Vein endothelial cell (primary cell): ENCODE measurements around the gene RREB1. TPM values are rescaled to one million over a fixed set of nuclear protein-coding genes. Genes with fewer than 3 reads are reported as not detected.

Experiments
- small RNA-seq: library from RNA; depleted of rRNA; stranded (forward); fragments of <200 nt; gene quantifications from one replicate; pipeline ENCODE3, GENCODE V24; 2012
- total RNA-seq: library from RNA; depleted of rRNA; stranded (reverse); fragments of >200 nt; gene quantifications from 2 replicates; pipeline ENCODE4 v1.2.3, GENCODE V29; 2012

The RREB1 gene, protein sequence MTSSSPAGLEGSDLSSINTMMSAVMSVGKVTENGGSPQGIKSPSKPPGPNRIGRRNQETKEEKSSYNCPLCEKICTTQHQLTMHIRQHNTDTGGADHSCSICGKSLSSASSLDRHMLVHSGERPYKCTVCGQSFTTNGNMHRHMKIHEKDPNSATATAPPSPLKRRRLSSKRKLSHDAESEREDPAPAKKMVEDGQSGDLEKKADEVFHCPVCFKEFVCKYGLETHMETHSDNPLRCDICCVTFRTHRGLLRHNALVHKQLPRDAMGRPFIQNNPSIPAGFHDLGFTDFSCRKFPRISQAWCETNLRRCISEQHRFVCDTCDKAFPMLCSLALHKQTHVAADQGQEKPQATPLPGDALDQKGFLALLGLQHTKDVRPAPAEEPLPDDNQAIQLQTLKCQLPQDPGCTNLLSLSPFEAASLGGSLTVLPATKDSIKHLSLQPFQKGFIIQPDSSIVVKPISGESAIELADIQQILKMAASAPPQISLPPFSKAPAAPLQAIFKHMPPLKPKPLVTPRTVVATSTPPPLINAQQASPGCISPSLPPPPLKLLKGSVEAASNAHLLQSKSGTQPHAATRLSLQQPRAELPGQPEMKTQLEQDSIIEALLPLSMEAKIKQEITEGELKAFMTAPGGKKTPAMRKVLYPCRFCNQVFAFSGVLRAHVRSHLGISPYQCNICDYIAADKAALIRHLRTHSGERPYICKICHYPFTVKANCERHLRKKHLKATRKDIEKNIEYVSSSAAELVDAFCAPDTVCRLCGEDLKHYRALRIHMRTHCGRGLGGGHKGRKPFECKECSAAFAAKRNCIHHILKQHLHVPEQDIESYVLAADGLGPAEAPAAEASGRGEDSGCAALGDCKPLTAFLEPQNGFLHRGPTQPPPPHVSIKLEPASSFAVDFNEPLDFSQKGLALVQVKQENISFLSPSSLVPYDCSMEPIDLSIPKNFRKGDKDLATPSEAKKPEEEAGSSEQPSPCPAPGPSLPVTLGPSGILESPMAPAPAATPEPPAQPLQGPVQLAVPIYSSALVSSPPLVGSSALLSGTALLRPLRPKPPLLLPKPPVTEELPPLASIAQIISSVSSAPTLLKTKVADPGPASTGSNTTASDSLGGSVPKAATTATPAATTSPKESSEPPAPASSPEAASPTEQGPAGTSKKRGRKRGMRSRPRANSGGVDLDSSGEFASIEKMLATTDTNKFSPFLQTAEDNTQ (N-terminal part only)
- total RNA-seq: 31.8 and 34.3 TPM in 2 replicates

DNA sequence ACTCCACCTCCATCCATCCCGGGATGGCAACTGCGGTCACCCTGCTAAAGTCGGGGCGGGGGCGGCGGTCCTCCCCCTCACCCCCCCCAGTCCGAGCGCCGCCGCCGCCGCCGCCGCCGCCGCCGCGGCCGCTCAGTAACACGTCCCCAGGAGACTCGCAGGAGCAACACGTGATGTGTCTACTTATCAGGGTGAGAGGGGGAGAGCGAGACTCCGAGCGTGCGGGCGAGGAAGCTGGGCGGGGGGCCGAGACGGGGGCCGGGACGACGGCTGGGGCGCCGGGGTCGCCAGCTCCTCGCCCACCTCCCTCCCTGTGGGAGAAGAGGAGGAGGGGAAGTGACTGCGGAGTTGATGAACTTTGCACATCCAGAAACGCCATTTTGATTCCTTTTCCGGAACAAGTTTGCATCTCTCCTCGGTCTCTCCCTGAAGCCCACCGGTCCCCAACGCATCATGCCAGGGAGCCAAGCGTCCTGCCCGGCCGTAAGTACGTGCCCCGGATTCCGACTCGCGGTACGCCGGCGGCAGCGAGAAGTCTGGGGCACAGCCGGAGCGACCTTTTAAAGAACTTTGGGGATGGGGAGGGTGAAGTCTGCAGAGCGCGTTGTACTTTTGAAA is at the start of gene RREB1:
Gene RREB1 (plus strand): TSS at position 384 of the 618 bp plus-strand sequence. CDS start 73,951 bp downstream, outside the sequence.

Small RNA genes within 50 kb of the gene (small RNA-seq; reads per million reads assigned to genes)
- not detected for gene RF00019

Other genes starting within 250 kb of the RREB1 start
- 61.4 and 171 TPM in 2 replicates for gene SSR1, start 205.2 kb downstream of the RREB1 start, total RNA-seq